A549 (cell line): ENCODE data around the gene BAG3.

Experiments
- CHD4 ChIP-seq: fragments of 200-600 bp; sonication (generic); IDR thresholded peaks from 2 replicates; pipeline ENCODE4 v1.6.1; 2016; ENCODE audit warnings: antibody characterized with exemption, mild to moderate bottlenecking, borderline replicate concordance
- JUNB ChIP-seq: fragments of >200 bp; sonication (Bioruptor Twin); formaldehyde crosslinking; IDR thresholded peaks from 2 replicates; pipeline ENCODE4 v1.6.1; 2016
- MAFK ChIP-seq: fragments of 450-650 bp; IDR thresholded peaks from 2 replicates; pipeline ENCODE4 v1.6.1; 2014; ENCODE audit not compliant: partially characterized antibody
- NR3C1 ChIP-seq: fragments of >200 bp; sonication (Bioruptor Twin); formaldehyde crosslinking; IDR thresholded peaks from 3 replicates; pipeline ENCODE4 v1.6.1; 2017
- POLR2A ChIP-seq: IDR thresholded peaks from 2 replicates; pipeline ENCODE4 v1.6.1; 2012; ENCODE audit warnings: mild to moderate bottlenecking, low read length
- RFX5 ChIP-seq: fragments of 450-650 bp; IDR thresholded peaks from 2 replicates; pipeline ENCODE4 v1.7.1; 2014; ENCODE audit warnings: antibody characterized with exemption, mild to moderate bottlenecking, moderate library complexity
- SMC3 ChIP-seq: fragments of >200 bp; sonication (Bioruptor Twin); formaldehyde crosslinking; IDR thresholded peaks from 3 replicates; pipeline ENCODE4 v1.6.1; 2018; ENCODE audit warnings: inconsistent platforms
- TFCP2L1 ChIP-seq: fragments of 250-450 bp; sonication (Bioruptor Pico); IDR thresholded peaks from 2 replicates; pipeline ENCODE4 v1.5.0; 2021; ENCODE audit warnings: mild to moderate bottlenecking
- ZC3H11A ChIP-seq: fragments of 450-650 bp; IDR thresholded peaks from 2 replicates; pipeline ENCODE4 v1.6.1; 2014; ENCODE audit warnings: antibody characterized with exemption, mild to moderate bottlenecking
- ZSCAN20 ChIP-seq: fragments of 250-450 bp; sonication (Bioruptor Pico); IDR thresholded peaks from 2 replicates; pipeline ENCODE4 v1.8.0; 2022; ENCODE audit warnings: mild to moderate bottlenecking, moderate library complexity
- TF ChIP-seq, protein P1 (sequence below): fragments of >200 bp; sonication (Bioruptor Twin); formaldehyde crosslinking; IDR thresholded peaks from 3 replicates; pipeline ENCODE4 v1.5.1; 2016
- TF ChIP-seq, protein P2 (sequence below): fragments of 450-650 bp; IDR thresholded peaks from 2 replicates; pipeline ENCODE4 v1.6.1; 2014; ENCODE audit warnings: antibody characterized with exemption
- TF ChIP-seq, protein P3 (sequence below): IDR thresholded peaks from 2 replicates; pipeline ENCODE4 v1.6.1; 2012
- TF ChIP-seq, protein P4 (sequence below): fragments of 200-600 bp; sonication (generic); IDR thresholded peaks from 2 replicates; pipeline ENCODE4 v1.6.1; 2016; ENCODE audit warnings: antibody characterized with exemption, mild to moderate bottlenecking, moderate library complexity

GRCh38 chr10:119715628-119716505, 64.7 kb downstream of the BAG3 start:
- TF ChIP-seq POLR2A (no peak), JUNB (no peak), CHD4 (no peak), SMC3 (no peak), MAFK (no peak), RFX5 (no peak), NR3C1 (no peak), ZC3H11A (no peak), TFCP2L1 (CRISPR knock-in tag) (no peak), ZSCAN20 (CRISPR knock-in tag) (no peak)
- TF ChIP-seq, protein P1, sequence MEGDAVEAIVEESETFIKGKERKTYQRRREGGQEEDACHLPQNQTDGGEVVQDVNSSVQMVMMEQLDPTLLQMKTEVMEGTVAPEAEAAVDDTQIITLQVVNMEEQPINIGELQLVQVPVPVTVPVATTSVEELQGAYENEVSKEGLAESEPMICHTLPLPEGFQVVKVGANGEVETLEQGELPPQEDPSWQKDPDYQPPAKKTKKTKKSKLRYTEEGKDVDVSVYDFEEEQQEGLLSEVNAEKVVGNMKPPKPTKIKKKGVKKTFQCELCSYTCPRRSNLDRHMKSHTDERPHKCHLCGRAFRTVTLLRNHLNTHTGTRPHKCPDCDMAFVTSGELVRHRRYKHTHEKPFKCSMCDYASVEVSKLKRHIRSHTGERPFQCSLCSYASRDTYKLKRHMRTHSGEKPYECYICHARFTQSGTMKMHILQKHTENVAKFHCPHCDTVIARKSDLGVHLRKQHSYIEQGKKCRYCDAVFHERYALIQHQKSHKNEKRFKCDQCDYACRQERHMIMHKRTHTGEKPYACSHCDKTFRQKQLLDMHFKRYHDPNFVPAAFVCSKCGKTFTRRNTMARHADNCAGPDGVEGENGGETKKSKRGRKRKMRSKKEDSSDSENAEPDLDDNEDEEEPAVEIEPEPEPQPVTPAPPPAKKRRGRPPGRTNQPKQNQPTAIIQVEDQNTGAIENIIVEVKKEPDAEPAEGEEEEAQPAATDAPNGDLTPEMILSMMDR: no peak
- TF ChIP-seq, protein P2, sequence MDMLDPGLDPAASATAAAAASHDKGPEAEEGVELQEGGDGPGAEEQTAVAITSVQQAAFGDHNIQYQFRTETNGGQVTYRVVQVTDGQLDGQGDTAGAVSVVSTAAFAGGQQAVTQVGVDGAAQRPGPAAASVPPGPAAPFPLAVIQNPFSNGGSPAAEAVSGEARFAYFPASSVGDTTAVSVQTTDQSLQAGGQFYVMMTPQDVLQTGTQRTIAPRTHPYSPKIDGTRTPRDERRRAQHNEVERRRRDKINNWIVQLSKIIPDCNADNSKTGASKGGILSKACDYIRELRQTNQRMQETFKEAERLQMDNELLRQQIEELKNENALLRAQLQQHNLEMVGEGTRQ: no peak
- TF ChIP-seq, protein P3, sequence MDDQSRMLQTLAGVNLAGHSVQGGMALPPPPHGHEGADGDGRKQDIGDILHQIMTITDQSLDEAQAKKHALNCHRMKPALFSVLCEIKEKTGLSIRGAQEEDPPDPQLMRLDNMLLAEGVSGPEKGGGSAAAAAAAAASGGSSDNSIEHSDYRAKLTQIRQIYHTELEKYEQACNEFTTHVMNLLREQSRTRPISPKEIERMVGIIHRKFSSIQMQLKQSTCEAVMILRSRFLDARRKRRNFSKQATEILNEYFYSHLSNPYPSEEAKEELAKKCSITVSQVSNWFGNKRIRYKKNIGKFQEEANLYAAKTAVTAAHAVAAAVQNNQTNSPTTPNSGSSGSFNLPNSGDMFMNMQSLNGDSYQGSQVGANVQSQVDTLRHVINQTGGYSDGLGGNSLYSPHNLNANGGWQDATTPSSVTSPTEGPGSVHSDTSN: no peak
- TF ChIP-seq, protein P4, sequence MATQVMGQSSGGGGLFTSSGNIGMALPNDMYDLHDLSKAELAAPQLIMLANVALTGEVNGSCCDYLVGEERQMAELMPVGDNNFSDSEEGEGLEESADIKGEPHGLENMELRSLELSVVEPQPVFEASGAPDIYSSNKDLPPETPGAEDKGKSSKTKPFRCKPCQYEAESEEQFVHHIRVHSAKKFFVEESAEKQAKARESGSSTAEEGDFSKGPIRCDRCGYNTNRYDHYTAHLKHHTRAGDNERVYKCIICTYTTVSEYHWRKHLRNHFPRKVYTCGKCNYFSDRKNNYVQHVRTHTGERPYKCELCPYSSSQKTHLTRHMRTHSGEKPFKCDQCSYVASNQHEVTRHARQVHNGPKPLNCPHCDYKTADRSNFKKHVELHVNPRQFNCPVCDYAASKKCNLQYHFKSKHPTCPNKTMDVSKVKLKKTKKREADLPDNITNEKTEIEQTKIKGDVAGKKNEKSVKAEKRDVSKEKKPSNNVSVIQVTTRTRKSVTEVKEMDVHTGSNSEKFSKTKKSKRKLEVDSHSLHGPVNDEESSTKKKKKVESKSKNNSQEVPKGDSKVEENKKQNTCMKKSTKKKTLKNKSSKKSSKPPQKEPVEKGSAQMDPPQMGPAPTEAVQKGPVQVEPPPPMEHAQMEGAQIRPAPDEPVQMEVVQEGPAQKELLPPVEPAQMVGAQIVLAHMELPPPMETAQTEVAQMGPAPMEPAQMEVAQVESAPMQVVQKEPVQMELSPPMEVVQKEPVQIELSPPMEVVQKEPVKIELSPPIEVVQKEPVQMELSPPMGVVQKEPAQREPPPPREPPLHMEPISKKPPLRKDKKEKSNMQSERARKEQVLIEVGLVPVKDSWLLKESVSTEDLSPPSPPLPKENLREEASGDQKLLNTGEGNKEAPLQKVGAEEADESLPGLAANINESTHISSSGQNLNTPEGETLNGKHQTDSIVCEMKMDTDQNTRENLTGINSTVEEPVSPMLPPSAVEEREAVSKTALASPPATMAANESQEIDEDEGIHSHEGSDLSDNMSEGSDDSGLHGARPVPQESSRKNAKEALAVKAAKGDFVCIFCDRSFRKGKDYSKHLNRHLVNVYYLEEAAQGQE: no peak
